Tibial artery (tissue), 4 donors: ENCODE results near the gene PODNL1.

Source experiments
- DNase-seq, 2 donors: peaks; one replicate each; pipeline ENCODE4 v3.0.0-alpha.2; 2019
- H3K27ac ChIP-seq, 2 donors: fragments of 200-600 bp; sonication (generic) in 1 of 2; 1 replicate in 1 of 2; 2 replicates in 1 of 2; pipeline ENCODE4 v1.5.1; 2018 to 2019; ENCODE audit warnings: mild to moderate bottlenecking in 1 of 2
- H3K27me3 ChIP-seq, 2 donors: fragments of 200-600 bp; sonication (generic) in 1 of 2; one replicate each; pipeline versions ENCODE4 v1.5.1 to v1.6.0; 2016 to 2019
- H3K36me3 ChIP-seq, 3 donors: fragments of 200-600 bp; sonication (generic) in 2 of 3; one replicate each; pipeline ENCODE4 v1.5.1; 2016 to 2019; ENCODE audit warnings: mild to moderate bottlenecking in 2 of 3
- H3K4me1 ChIP-seq, 4 donors: fragments of 200-600 bp; sonication (generic) in 2 of 4; 1 replicate in 3 of 4; 2 replicates in 1 of 4; pipeline ENCODE4 v1.5.1; 2016 to 2019
- H3K4me3 ChIP-seq, 2 donors: fragments of 200-600 bp; sonication (generic) in 1 of 2; 1 replicate in 1 of 2; 2 replicates in 1 of 2; pipeline ENCODE4 v1.5.1; 2018 to 2019; ENCODE audit warnings: mild to moderate bottlenecking in 2 of 2
- H3K9me3 ChIP-seq, 3 donors: fragments of 200-600 bp; sonication (generic) in 1 of 3; one replicate each; pipeline ENCODE4 v1.5.1; 2016 to 2019
- CTCF ChIP-seq, 2 experiments: fragments of 200-600 bp in 1 of 2; fragments of 450-650 bp in 1 of 2; IDR thresholded peaks; one replicate each; pipeline ENCODE4 v1.5.1; 2017 to 2019; ENCODE audit warnings: antibody characterized with exemption in 2 of 2, mild to moderate bottlenecking in 1 of 2, moderate library complexity in 1 of 2
- intact Hi-C: fragments of 100-400 bp; cut with DNase I; formaldehyde crosslinking; loops from one replicate; pipeline ENCODE4 v1.15.0; 2023; ENCODE audit warnings: low total_unique reads

PODNL1 gene

GRCh38 chr19:13881692-13882418 lies 56.4 kb downstream of the PODNL1 start:
- TF ChIP-seq CTCF (IDR thresholded peaks at IDR 0.05): no peak
- no peaks in the 10 kb centered on the region for H3K9me3 ChIP-seq
- no peak for DNase-seq
- H3K4me1 ChIP-seq: peaks cover 0 to 57% (median 15%) of the 10 kb centered on the region in 4 donors
- intact Hi-C loops: loop anchor here (5.0 to 10.0 kb wide), 3 partner anchors 265 to 607 kb away; no protein-coding TSS in a partner anchor
- H3K4me3 ChIP-seq: no peak overlapping the region
- H3K27me3 ChIP-seq: no peaks in the 10 kb centered on the region
- H3K36me3 ChIP-seq: no peaks in the 10 kb centered on the region
- H3K27ac ChIP-seq: peak overlapping the region; percentile 80 to 90

GRCh38 chr19:13881251-13881691 lies 56.9 kb downstream of the PODNL1 start:
- intact Hi-C loops: loop anchor here (5.0 to 10.0 kb wide), 3 partner anchors 266 to 606 kb away; no protein-coding TSS in a partner anchor

More at GRCh38 chr19:13881251-13881691, 56.9 kb downstream of the PODNL1 start:
- Histone ChIP-seq H3K9me3 (no peaks in the 10 kb centered on the region), H3K27me3 (no peaks in the 10 kb centered on the region), H3K4me3 (no peak overlapping the region), H3K36me3 (no peaks in the 10 kb centered on the region), H3K4me1 (peaks cover 0 to 55% (median 15%) of the 10 kb centered on the region in 4 donors), H3K27ac (peak overlapping the region; percentile 80 to 90)
- DNase-seq: no peak
- TF ChIP-seq CTCF (IDR thresholded peaks at IDR 0.05): no peak
